ENCODE results near the gene OTOP3. TPM values are rescaled to one million over a fixed set of nuclear protein-coding genes. Genes with fewer than 3 reads are reported as not detected.
A peak's percentile ranks its signal among the peaks of the same experiment; 100 is the strongest.
"Not testable (repeated sequence)": the region's sequence is repeated elsewhere in the genome, so short reads cannot be mapped to it uniquely, and the experiment has no call there.

Gene OTOP3
- total and polyA plus RNA-seq, 7 experiments from 2014 or later: not detected

DNA sequence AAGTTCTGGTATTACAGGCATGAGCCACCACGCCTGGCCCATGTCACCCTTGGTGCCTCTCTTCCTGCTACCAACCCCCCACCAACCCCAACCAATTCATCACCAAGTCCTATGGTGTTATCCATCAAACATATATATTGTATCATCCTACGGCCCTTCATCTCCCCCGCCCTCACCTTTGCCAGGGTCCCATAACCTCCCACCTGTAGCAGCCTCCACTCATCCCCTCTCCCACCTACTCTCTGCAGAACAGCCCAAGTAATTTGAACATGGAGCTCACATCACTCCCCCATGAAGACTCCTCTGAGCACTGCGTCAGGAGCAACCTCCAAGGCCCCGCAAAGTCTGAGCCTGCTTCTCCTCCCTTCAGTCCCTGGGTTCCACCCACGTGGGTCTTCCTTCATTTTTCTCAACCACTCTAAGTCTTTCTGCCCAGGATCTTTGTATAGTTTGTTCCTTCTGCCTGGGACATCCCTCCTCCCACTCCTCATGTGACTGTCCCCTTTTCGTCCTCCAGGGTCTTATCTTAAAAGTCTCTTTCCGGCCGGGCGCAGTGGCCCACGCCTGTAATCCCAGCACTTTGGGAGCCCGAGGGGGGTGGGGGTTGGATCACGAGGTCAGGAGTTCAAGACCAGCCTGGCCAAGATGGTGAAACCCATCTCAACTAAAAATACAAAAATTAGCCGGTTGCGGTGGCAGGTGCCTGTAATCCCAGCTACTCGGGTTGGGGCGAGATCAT lies 43.9 kb downstream of the OTOP3 start:
- no peaks in the 10 kb centered on the region for H3K36me3 ChIP-seq (ENCODE audit: control insufficient read depth in 2 of 3, insufficient read depth in 3 of 3, low read length in 3 of 3)
- Mint-ChIP-seq H3K4me3 (peak overlapping the region in 5 of 10 donors; percentile 12 to 51 (median 25)), H3K9me3 (no peaks in the 10 kb centered on the region), H3K36me3 (no peaks in the 10 kb centered on the region), H3K27me3 (peaks cover 0 to 53% (median 0%) of the 10 kb centered on the region in 5 donors), H3K27ac (peak overlapping the region in 2 of 9 donors; percentile 21 to 69), H3K4me1 (peaks cover 0 to 20% (median 15%) of the 10 kb centered on the region in 7 donors)
- H3K4me1 ChIP-seq (ENCODE audit: control insufficient read depth in 2 of 2, insufficient read depth in 2 of 2, low read length in 2 of 2): peaks cover 14 to 16% of the 10 kb centered on the region in 2 donors
- H3K27ac ChIP-seq (ENCODE audit: low read depth, low read length): no peak overlapping the region
- DNase-seq: no peak
- POLR2A ChIA-PET: interaction anchor here (0.9 to 2.1 kb wide), 4 partner anchors 20 to 55 kb away, joined by 3 to 5 read pairs (median 3); partner anchors contain the start of gene MRPL58
- H3K27me3 ChIP-seq (ENCODE audit: control insufficient read depth in 2 of 2, insufficient read depth in 2 of 2, low read length in 2 of 2): no peaks in the 10 kb centered on the region
- CTCF ChIA-PET: no interaction called here
- H3K9me3 ChIP-seq (ENCODE audit: control insufficient read depth in 2 of 3, low read length in 3 of 3): no peaks in the 10 kb centered on the region
- no peak overlapping the region for H3K4me3 ChIP-seq (ENCODE audit: low read length)
- intact Hi-C loops (cut with micrococcal nuclease): loop anchor here in 1 of 2 donors (10.0 kb wide), 1 partner anchor 285 kb away; the partner anchor contains the start of genes GGA3 and MRPS7
- no peak for ATAC-seq

DNA sequence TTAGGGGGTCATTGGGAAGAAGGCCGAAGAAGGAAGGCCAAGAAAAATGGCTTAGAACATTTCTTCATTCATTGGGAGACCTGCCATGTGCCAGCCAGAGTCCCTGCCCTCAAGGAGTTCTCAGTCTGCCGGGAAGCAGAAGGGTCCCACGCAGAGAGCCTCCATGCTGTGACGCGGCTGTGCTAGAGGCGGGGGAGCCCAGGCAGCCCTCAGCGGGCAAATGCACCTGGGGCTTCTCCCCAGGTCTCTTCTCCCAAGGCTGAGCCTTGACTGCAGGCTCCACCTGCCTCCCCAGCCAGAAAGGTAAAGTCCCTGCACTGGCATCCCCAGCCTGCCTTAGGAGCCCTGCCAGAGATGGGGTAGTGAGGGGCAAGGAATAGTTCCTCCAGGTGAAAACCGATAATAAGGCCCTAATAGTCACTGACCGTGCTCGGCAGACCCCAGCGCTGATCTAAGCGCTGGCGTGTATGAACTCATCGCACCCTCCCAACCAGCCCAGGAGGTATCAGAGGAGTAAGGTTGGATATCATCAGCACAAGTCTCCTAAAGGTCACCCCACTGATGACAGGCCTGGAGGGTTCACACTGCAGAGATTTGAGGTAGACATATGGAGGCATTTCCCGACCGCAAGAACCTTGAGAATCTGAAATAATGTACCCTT lies 45.8 kb downstream of the OTOP3 start:
- H3K36me3 Mint-ChIP-seq: no peaks in the 10 kb centered on the region
- Histone ChIP-seq H3K4me1 (ENCODE audit: control insufficient read depth in 2 of 2, insufficient read depth in 2 of 2, low read length in 2 of 2) (peaks cover 14 to 16% of the 10 kb centered on the region in 2 donors), H3K27me3 (ENCODE audit: control insufficient read depth in 2 of 2, insufficient read depth in 2 of 2, low read length in 2 of 2) (no peaks in the 10 kb centered on the region), H3K36me3 (ENCODE audit: control insufficient read depth in 2 of 3, insufficient read depth in 3 of 3, low read length in 3 of 3) (no peaks in the 10 kb centered on the region), H3K4me3 (ENCODE audit: low read length) (peak overlapping the region; percentile 77), H3K9me3 (ENCODE audit: control insufficient read depth in 2 of 3, low read length in 3 of 3) (no peaks in the 10 kb centered on the region), H3K27ac (ENCODE audit: low read depth, low read length) (peak overlapping the region; percentile 65)
- H3K27ac Mint-ChIP-seq: peak overlapping the region; percentile 64 to 96 (median 87)
- DNase-seq (no peak), ATAC-seq (peak; percentile 23)
- H3K9me3 Mint-ChIP-seq: no peaks in the 10 kb centered on the region
- intact Hi-C loops (cut with micrococcal nuclease): loop anchor here in 1 of 2 donors (10.0 kb wide), 1 partner anchor 283 kb away; the partner anchor contains the start of genes GGA3 and MRPS7
- H3K27me3 Mint-ChIP-seq: peaks cover 0 to 53% (median 0%) of the 10 kb centered on the region in 5 donors
- POLR2A ChIA-PET: interaction anchor here (2.1 kb wide), 1 partner anchor 30 kb away, joined by 5 read pairs; the partner anchor contains the start of gene MRPL58
- peak overlapping the region; percentile 85 to 95 (median 92) for H3K4me3 Mint-ChIP-seq
- CTCF ChIA-PET: no interaction called here
- H3K4me1 Mint-ChIP-seq: peaks cover 0 to 20% (median 16%) of the 10 kb centered on the region in 7 donors

DNA sequence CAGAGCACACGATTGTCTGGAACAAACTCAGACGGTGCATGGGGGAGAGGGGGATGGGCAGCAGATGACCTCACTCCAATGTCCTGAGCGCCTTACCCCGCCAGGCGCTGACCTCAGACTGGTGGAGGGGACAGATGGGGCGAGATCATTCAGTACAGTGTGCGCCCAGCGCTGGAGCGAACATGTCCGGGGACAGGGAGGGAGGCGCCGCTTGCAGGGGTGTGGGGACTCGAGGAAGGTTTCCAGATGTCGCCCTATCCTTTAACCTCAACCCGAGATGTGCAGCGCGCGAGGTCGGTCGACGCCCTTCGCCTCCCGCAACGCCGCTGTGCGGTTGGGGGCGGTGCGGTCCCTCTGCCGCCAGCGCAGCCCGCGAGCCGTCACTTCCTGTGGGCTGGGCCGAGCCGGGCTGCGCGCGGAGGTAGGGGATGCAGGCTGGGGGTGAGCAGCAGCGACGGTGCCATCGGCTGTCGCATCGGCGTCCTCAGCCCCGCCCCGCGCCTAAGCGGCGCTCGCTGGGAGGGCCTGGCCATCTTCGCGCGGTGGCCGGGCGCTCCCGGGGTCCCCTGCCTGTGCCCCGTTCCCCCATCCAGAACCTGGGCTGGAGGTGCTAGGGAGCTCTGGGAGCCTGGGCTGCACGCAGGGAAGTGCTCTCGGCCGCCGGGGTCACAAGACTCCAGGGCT lies 46.4 kb downstream of the OTOP3 start:
- H3K27ac ChIP-seq (ENCODE audit: low read depth, low read length): peak overlapping the region; percentile 65
- H3K4me1 ChIP-seq (ENCODE audit: control insufficient read depth in 2 of 2, insufficient read depth in 2 of 2, low read length in 2 of 2): peaks cover 18 to 20% of the 10 kb centered on the region in 2 donors
- H3K36me3 ChIP-seq (ENCODE audit: control insufficient read depth in 2 of 3, insufficient read depth in 3 of 3, low read length in 3 of 3): no peaks in the 10 kb centered on the region
- no peaks in the 10 kb centered on the region for H3K36me3 Mint-ChIP-seq
- peak overlapping the region; percentile 85 to 95 (median 92) for H3K4me3 Mint-ChIP-seq
- peaks cover 3 to 27% (median 23%) of the 10 kb centered on the region in 7 donors for H3K4me1 Mint-ChIP-seq
- H3K9me3 Mint-ChIP-seq: no peaks in the 10 kb centered on the region
- H3K27ac Mint-ChIP-seq: peak overlapping the region; percentile 64 to 96 (median 87)
- ChIA-PET CTCF (interaction anchor here (1.2 kb wide), 1 partner anchor 31 kb away, joined by 3 read pairs; no protein-coding TSS in a partner anchor), POLR2A (interaction anchor here (0.6 to 1.5 kb wide), 7 partner anchors 10 to 86 kb away, joined by 3 to 9 read pairs (median 3); partner anchors contain the start of genes HID1 and MRPL58)
- intact Hi-C loops (cut with micrococcal nuclease): loop anchor here in 1 of 2 donors (1.0 to 10.0 kb wide), 7 partner anchors 10 to 283 kb away; partner anchors contain the start of genes GGA3, HID1, KCTD2 and MRPL58
- H3K27me3 Mint-ChIP-seq: peaks cover 0 to 57% (median 0%) of the 10 kb centered on the region in 5 donors
- H3K9me3 ChIP-seq (ENCODE audit: control insufficient read depth in 2 of 3, low read length in 3 of 3): no peaks in the 10 kb centered on the region
- peak; percentile 97 for ATAC-seq
- DNase-seq: peak; percentile 67 to 85 (median 83)
- no peaks in the 10 kb centered on the region for H3K27me3 ChIP-seq (ENCODE audit: control insufficient read depth in 2 of 2, insufficient read depth in 2 of 2, low read length in 2 of 2)
- H3K4me3 ChIP-seq (ENCODE audit: low read length): peak overlapping the region; percentile 77

DNA sequence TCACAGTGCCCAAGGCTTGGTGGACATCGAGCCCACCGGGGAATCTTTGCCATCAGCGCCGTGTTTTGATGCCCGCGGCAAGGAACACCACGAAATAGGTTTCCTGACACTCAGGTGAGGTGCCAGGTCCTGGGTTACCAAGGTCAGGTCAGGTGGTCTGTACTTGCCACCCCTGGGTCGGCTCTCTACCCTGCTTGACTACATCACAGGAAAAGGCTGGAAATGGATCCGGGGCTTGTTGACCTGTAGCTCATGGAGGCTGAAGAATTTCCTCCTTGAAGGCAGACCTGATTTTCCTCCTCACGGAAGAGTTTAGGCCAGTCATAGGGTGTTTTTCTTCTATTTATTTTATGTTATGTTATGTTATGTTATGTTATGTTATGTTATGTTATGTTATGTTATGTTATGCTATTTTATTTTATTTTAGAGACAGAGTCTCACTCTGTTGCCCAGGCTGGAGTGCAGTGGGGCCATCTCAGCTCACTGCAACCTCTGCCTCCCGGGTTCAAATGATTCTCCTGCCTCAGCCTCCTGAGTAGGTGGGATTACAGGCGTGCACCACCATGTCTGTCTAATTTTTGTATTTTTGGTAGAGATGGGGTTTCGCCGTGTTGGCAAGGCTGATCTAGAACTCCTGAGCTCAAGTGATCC lies 47.1 kb downstream of the OTOP3 start:
- not testable (repeated sequence) for DNase-seq; H3K36me3 Mint-ChIP-seq; H3K36me3 ChIP-seq (ENCODE audit: control insufficient read depth in 2 of 3, insufficient read depth in 3 of 3, low read length in 3 of 3); H3K9me3 Mint-ChIP-seq; H3K27me3 ChIP-seq (ENCODE audit: control insufficient read depth in 2 of 2, insufficient read depth in 2 of 2, low read length in 2 of 2); ATAC-seq; H3K9me3 ChIP-seq (ENCODE audit: control insufficient read depth in 2 of 3, low read length in 3 of 3)
- intact Hi-C loops (cut with micrococcal nuclease): loop anchor here in 1 of 2 donors (1.0 to 10.0 kb wide), 7 partner anchors 10 to 282 kb away; partner anchors contain the start of genes GGA3, HID1, KCTD2 and MRPL58
- H3K27me3 Mint-ChIP-seq: peaks cover 0 to 59% (median 0%) of the 10 kb centered on the region in 5 donors
- Histone ChIP-seq H3K4me3 (ENCODE audit: low read length) (peak overlapping the region; percentile 77), H3K27ac (ENCODE audit: low read depth, low read length) (peak overlapping the region; percentile 65), H3K4me1 (ENCODE audit: control insufficient read depth in 2 of 2, insufficient read depth in 2 of 2, low read length in 2 of 2) (peaks cover 20 to 22% of the 10 kb centered on the region in 2 donors)
- peak overlapping the region; percentile 77 to 95 (median 91) for H3K4me3 Mint-ChIP-seq
- H3K27ac Mint-ChIP-seq: peak overlapping the region in 8 of 9 donors; percentile 28 to 96 (median 88)
- H3K4me1 Mint-ChIP-seq: peaks cover 5 to 30% (median 26%) of the 10 kb centered on the region in 7 donors
- POLR2A ChIA-PET: interaction anchor here (0.6 to 1.5 kb wide), 9 partner anchors 11 to 845 kb away, joined by 3 to 9 read pairs (median 3); partner anchors contain the start of genes HID1 and MRPL58
- CTCF ChIA-PET: interaction anchor here (1.2 to 3.6 kb wide), 2 partner anchors 21 to 30 kb away, joined by 3 to 15 read pairs; no protein-coding TSS in a partner anchor

DNA sequence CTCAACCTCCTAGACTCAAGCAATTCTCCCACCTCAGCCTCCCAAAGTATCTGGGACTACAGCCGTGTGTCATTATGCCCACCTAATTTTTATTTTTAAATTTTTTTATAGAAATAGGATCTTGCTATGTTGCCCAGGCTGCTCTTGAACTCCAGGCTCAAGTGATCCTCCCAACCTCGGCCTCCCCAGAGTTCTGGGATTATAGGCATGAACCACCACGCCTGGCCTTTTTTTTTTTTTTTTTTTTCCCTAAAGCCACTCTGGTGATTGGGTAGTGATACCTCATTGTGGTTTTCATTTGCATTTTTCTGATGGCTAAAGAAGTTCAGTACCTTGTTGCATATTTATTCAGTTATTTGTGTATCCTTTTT lies 50.5 kb downstream of the OTOP3 start:
- Histone ChIP-seq H3K36me3 (ENCODE audit: control insufficient read depth in 2 of 3, insufficient read depth in 3 of 3, low read length in 3 of 3) (no peaks in the 10 kb centered on the region), H3K4me1 (ENCODE audit: control insufficient read depth in 2 of 2, insufficient read depth in 2 of 2, low read length in 2 of 2) (peaks cover 15 to 23% of the 10 kb centered on the region in 2 donors), H3K27ac (ENCODE audit: low read depth, low read length) (no peak overlapping the region), H3K27me3 (ENCODE audit: control insufficient read depth in 2 of 2, insufficient read depth in 2 of 2, low read length in 2 of 2) (no peaks in the 10 kb centered on the region), H3K4me3 (ENCODE audit: low read length) (no peak overlapping the region), H3K9me3 (ENCODE audit: control insufficient read depth in 2 of 3, low read length in 3 of 3) (no peaks in the 10 kb centered on the region)
- Mint-ChIP-seq H3K4me1 (peaks cover 5 to 23% (median 18%) of the 10 kb centered on the region in 7 donors), H3K36me3 (no peaks in the 10 kb centered on the region), H3K27ac (no peak overlapping the region), H3K4me3 (peak overlapping the region in 2 of 10 donors; percentile 82 to 87), H3K27me3 (peaks cover 0 to 65% (median 0%) of the 10 kb centered on the region in 5 donors), H3K9me3 (no peaks in the 10 kb centered on the region)
- no peak for ATAC-seq
- intact Hi-C loops (cut with micrococcal nuclease): loop anchor here (2.0 to 10.0 kb wide), 4 partner anchors 13 to 279 kb away; partner anchors contain the start of genes GGA3 (in 1 of the 2), HID1 (in 1 of the 2), MRPL58 (in 1 of the 2) and MRPS7 (in 1 of the 2)
- POLR2A ChIA-PET: no interaction called here
- no peak for DNase-seq
- CTCF ChIA-PET: interaction anchor here (3.6 kb wide), 1 partner anchor 25 kb away, joined by 15 read pairs; no protein-coding TSS in a partner anchor
